ENCODE data around the gene ACER3.

GRCh38 chr11:76935042-76935441 lies 74.3 kb downstream of the ACER3 start:
- no peak for TF ChIP-seq CTCF (IDR thresholded peaks at IDR 0.05; ENCODE audit: poor library complexity)
- no peak for TF ChIP-seq EZH2 (IDR thresholded peaks at IDR 0.05; ENCODE audit: borderline replicate concordance)

Measured in hepatocyte (in vitro differentiated cells).